Right lobe of liver (tissue), 4 donors: ENCODE measurements around the gene CLHC1.

Experiments
- CTCF ChIP-seq, 4 donors: fragments of 200-600 bp in 3 of 4; fragments of 450-650 bp in 1 of 4; IDR thresholded peaks; one replicate each; pipeline versions ENCODE4 v1.5.1 to v1.8.0; 2016 to 2022; ENCODE audit warnings: antibody characterized with exemption in 4 of 4, mild to moderate bottlenecking in 2 of 4
- POLR2A ChIP-seq: fragments of 450-650 bp; IDR thresholded peaks from one replicate; pipeline ENCODE4 v1.6.1; 2017; ENCODE audit warnings: antibody characterized with exemption, mild to moderate bottlenecking
- donor health status: DM: no; HTN: no; CAD: no.
- donor health status: DM: no; HTN: no; CAD: no.
- donor health status: DM: no; HTN: yes; CAD: no.

GRCh38 chr2:55148269-55148668, 83.8 kb downstream of the CLHC1 start:
- TF ChIP-seq CTCF (IDR thresholded peaks at IDR 0.05) (no peak), POLR2A (no peak)
